ENCODE results near the gene TNFRSF6B.
A peak's percentile ranks its signal among the peaks of the same experiment; 100 is the strongest.

Gene TNFRSF6B

DNA sequence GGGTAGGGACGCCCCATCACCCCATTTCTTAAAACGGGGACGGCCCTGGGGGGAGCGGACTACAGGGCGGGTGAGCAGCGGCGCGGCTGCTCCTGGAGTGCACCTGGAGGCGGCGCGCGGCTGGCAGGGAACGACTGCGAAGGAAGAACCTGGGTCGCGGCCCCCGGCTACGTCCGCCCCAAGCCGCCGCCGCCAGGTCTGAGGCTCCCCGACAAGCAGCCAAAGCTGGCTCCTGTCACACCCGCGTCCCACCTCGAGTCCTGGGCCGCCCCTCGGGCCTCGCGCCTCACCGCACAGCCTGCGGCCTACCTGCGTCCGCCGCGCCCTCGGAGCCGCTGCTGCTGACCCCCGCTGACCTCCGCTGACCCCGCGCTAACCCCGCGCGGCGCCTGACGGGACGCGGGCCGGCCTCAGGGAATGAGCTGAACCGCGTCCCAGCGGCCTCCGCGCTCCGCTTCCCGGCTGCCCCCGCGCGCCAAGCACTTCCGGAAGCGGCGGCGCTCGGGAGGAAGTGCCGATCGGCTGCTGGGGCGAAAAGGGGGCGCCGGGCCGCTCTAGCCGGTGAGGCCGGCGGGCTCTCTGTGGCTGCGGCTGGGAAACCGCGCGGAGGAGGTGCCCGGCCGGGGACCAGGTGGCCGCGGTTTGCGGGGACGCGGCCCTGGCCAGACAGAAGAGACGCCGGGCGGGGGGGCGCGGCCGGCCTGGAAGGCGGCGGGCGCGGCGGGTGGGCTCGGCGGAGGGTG, 11.3 kb downstream of the TNFRSF6B start, which contains the start of the genes ARFRP1 and ZGPAT:
Gene ARFRP1, minus strand, starts transcription at position 419 of the 743 bp plus-strand sequence. CDS start 885 bp downstream, outside the sequence.
Gene ZGPAT, plus strand, starts transcription at position 482 of the 743 bp plus-strand sequence. CDS start 542 bp downstream, outside the sequence.
- ChIA-PET CTCF (interaction anchor here (0.6 kb wide), 1 partner anchor 31 kb away, joined by 3 read pairs; the partner anchor contains the start of gene SLC2A4RG), POLR2A (interaction anchor here (0.6 to 2.0 kb wide), 20 partner anchors 9 to 170 kb away, joined by 3 to 17 read pairs (median 4); partner anchors contain the start of genes HELZ2, LIME1, PTK6 and RTEL1)
- peak; percentile 91 for DNase-seq (ENCODE audit: extremely low spot score)
- TF ChIP-seq ELF4 (IDR thresholded peaks at IDR 0.05) = 0 out of 2 replicates have a peak, but pooled peaks have one; percentile 15
- 0 out of 2 replicates have a peak, but pooled peaks have one; percentile 60 for TF ChIP-seq HDGF (IDR thresholded peaks at IDR 0.05; ENCODE audit: borderline replicate concordance)
- 0 out of 2 replicates have a peak, but pooled peaks have one; percentile 1 for TF ChIP-seq ARNT (IDR thresholded peaks at IDR 0.05)
- no peak for TF ChIP-seq SUZ12 (IDR thresholded peaks at IDR 0.05)

DNA sequence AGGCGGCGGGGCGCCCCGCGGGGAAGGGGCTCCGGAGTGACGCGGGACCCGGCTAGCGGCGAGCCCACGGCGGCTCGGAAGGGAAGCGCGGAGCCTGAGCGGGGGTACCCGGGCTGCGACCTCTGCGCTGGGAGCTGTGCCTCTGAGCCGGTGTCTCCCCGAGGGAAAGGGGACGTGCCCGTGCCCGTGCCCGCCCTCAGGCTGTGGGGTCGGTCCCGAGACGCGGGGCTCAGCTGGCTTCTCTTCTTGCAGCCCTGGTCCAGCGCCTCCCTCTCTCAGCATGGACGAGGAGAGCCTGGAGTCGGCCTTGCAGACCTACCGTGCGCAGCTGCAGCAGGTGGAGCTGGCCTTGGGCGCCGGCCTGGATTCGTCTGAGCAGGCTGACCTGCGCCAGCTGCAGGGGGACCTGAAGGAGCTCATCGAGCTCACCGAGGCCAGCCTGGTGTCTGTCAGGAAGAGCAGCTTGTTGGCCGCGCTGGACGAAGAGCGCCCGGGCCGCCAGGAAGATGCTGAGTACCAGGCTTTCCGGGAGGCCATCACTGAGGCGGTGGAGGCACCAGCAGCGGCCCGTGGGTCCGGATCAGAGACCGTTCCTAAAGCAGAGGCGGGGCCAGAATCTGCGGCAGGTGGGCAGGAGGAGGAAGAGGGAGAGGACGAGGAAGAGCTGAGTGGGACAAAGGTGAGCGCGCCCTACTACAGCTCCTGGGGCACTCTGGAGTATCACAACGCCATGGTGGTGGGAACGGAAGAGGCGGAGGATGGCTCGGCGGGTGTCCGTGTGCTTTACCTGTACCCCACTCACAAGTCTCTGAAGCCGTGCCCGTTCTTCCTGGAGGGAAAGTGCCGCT, 12.1 kb downstream of the TNFRSF6B start:
- DNase-seq (ENCODE audit: extremely low spot score) = peak; percentile 22
- TF ChIP-seq TARDBP (IDR thresholded peaks at IDR 0.05) (no peak), NFRKB (IDR thresholded peaks at IDR 0.05) (no peak), L3MBTL2 (conservative IDR thresholded peaks at IDR 0.05) (no peak), ELF4 (IDR thresholded peaks at IDR 0.05) (no peak), FOXA1 (IDR thresholded peaks at IDR 0.05) (no peak), HDGF (IDR thresholded peaks at IDR 0.05; ENCODE audit: borderline replicate concordance) (no peak), LEF1 (IDR thresholded peaks at IDR 0.05; ENCODE audit: borderline replicate concordance) (no peak), BHLHE40 (IDR thresholded peaks at IDR 0.05; ENCODE audit: borderline replicate concordance) (no peak)
- POLR2A ChIA-PET = interaction anchor here (0.6 to 2.0 kb wide), 18 partner anchors 9 to 171 kb away, joined by 3 to 17 read pairs (median 4); partner anchors contain the start of genes HELZ2, LIME1, PTK6 and RTEL1
- CTCF ChIA-PET = interaction anchor here (0.6 kb wide), 1 partner anchor 31 kb away, joined by 3 read pairs; the partner anchor contains the start of gene SLC2A4RG

DNA sequence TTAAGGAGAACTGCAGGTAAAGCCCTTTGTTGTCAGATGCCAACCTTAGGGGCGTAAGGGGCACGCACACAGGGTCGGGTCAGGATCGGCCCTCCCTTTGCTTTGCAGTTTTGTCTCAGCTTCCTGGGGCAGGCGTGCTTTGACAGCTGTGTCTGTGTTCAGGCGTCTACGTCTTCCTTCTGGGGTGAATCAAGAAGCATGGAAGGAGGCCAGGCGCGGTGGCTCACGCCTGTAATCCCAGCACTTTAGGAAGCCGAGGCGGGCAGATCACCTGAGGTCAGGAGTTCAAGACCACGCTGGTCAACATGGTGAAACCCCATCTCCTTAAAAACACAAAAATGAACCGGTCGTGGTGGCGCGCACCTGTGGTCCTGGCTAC, 12.7 kb downstream of the TNFRSF6B start:
- DNase-seq (ENCODE audit: extremely low spot score) = peak; percentile 2
- ChIA-PET CTCF (no interaction called here), POLR2A (interaction anchor here (1.6 to 2.0 kb wide), 2 partner anchors 32 to 156 kb away, joined by 14 to 17 read pairs; partner anchors contain the start of gene TPD52L2)
- TF ChIP-seq L3MBTL2 (conservative IDR thresholded peaks at IDR 0.05) (no peak), FOXM1 (IDR thresholded peaks at IDR 0.05; ENCODE audit: borderline replicate concordance) (no peak), CTBP1 (IDR thresholded peaks at IDR 0.05; ENCODE audit: borderline replicate concordance) (no peak), TARDBP (IDR thresholded peaks at IDR 0.05) (no peak), FOXA1 (IDR thresholded peaks at IDR 0.05) (no peak), NFRKB (IDR thresholded peaks at IDR 0.05) (no peak), HDGF (IDR thresholded peaks at IDR 0.05; ENCODE audit: borderline replicate concordance) (no peak), ARNT (IDR thresholded peaks at IDR 0.05) (no peak), SP1 (IDR thresholded peaks at IDR 0.05) (no peak)

DNA sequence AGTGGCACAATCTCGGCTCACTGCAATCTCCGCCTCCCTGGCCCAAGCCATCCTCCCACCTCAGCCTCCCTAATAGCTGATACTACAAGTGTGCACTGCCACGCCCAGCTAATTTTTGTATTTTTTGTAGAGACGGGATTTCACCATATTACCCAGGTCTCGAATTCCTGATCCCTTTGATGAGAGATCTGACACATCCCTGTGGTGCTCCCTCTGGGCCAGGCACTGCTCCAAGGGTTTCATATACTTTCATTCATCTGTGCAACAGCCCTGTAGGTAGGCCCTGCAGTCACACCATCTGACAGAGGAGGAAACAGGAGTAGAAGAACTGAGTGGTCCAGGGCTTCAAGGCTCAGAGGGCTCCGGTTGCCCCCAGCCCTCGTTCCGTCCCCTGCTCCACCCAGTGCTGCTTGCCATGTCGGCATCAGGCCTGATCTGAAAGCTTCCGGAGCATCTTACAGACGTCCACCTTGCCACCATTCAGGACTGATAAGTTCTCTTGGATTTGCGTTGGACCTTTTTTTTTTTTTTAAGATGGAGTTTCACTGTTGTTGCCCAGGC, 14.7 kb downstream of the TNFRSF6B start:
- CTCF ChIA-PET = interaction anchor here (0.7 kb wide), 1 partner anchor 241 kb away, joined by 3 read pairs; no protein-coding TSS in a partner anchor
- POLR2A ChIA-PET = no interaction called here
- TF ChIP-seq LEF1 (IDR thresholded peaks at IDR 0.05; ENCODE audit: borderline replicate concordance) = no peak
- TF ChIP-seq ELF4 (IDR thresholded peaks at IDR 0.05) = no peak
- TF ChIP-seq BHLHE40 (IDR thresholded peaks at IDR 0.05; ENCODE audit: borderline replicate concordance) = no peak
- no peak for DNase-seq (ENCODE audit: extremely low spot score)

DNA sequence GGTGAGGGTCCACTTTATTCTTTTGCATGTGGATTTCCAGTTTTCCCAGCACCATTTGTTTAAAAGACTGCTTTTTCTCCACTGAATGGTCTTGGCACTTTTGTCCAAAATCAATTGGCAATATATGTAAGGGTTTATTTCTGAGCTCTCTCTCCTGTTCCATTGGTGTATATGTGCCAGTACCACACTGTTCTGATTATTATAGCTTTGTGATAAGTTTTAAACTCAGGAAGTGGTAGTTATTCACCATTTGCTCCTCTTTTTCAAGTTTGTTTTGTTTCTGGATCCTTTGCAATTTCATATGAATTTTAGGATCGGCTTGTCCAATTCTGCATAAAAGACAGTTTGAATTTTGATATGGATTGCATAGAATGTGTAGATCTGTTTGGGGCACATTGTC, 15.7 kb downstream of the TNFRSF6B start:
- ChIA-PET CTCF (no interaction called here), POLR2A (no interaction called here)
- no peak for DNase-seq (ENCODE audit: extremely low spot score)
- TF ChIP-seq BHLHE40 (IDR thresholded peaks at IDR 0.05; ENCODE audit: borderline replicate concordance) (no peak), L3MBTL2 (conservative IDR thresholded peaks at IDR 0.05) (no peak), LEF1 (IDR thresholded peaks at IDR 0.05; ENCODE audit: borderline replicate concordance) (no peak), SP1 (IDR thresholded peaks at IDR 0.05) (no peak), SUZ12 (IDR thresholded peaks at IDR 0.05) (no peak), FOXA1 (IDR thresholded peaks at IDR 0.05) (no peak), FOXM1 (IDR thresholded peaks at IDR 0.05; ENCODE audit: borderline replicate concordance) (no peak), CTBP1 (IDR thresholded peaks at IDR 0.05; ENCODE audit: borderline replicate concordance) (no peak), HDGF (IDR thresholded peaks at IDR 0.05; ENCODE audit: borderline replicate concordance) (no peak), ELF4 (IDR thresholded peaks at IDR 0.05) (no peak), ZNF384 (IDR thresholded peaks at IDR 0.05) (no peak), NFRKB (IDR thresholded peaks at IDR 0.05) (no peak), TARDBP (IDR thresholded peaks at IDR 0.05) (no peak), FOXK2 (IDR thresholded peaks at IDR 0.05) (no peak), ARNT (IDR thresholded peaks at IDR 0.05) (no peak)
- TF ChIP-seq, protein P1, sequence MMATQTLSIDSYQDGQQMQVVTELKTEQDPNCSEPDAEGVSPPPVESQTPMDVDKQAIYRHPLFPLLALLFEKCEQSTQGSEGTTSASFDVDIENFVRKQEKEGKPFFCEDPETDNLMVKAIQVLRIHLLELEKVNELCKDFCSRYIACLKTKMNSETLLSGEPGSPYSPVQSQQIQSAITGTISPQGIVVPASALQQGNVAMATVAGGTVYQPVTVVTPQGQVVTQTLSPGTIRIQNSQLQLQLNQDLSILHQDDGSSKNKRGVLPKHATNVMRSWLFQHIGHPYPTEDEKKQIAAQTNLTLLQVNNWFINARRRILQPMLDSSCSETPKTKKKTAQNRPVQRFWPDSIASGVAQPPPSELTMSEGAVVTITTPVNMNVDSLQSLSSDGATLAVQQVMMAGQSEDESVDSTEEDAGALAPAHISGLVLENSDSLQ (IDR thresholded peaks at IDR 0.05) = no peak

DNA sequence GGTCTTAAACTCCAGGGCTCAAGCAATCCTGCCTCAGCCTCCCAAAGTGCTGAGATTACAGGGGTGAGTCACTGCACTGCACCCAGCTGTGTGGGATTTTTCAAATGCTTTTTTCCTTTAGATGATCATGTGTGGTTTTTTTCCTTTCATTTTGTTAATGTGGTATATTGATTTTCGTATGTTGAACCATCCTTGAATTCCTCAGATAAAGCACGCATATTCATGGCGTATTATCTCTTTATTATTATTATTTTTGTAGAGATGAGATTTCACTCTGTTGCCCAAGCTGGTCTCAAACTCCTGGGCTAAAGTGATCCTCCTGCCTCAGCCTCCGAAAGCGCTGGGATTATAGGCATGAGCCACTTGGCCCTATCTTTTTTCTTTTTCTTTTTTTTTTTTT, 18.4 kb downstream of the TNFRSF6B start:
- DNase-seq (ENCODE audit: extremely low spot score) = no peak
- no peak for TF ChIP-seq LEF1 (IDR thresholded peaks at IDR 0.05; ENCODE audit: borderline replicate concordance)
- TF ChIP-seq FOXK2 (IDR thresholded peaks at IDR 0.05) = no peak
- TF ChIP-seq ZNF384 (IDR thresholded peaks at IDR 0.05) = no peak
- TF ChIP-seq ELF4 (IDR thresholded peaks at IDR 0.05) = no peak
- no peak for TF ChIP-seq BHLHE40 (IDR thresholded peaks at IDR 0.05; ENCODE audit: borderline replicate concordance)
- TF ChIP-seq ARNT (IDR thresholded peaks at IDR 0.05) = no peak
- no peak for TF ChIP-seq SUZ12 (IDR thresholded peaks at IDR 0.05)
- TF ChIP-seq, protein P1 (IDR thresholded peaks at IDR 0.05) = no peak
- no peak for TF ChIP-seq HDGF (IDR thresholded peaks at IDR 0.05; ENCODE audit: borderline replicate concordance)
- TF ChIP-seq SP1 (IDR thresholded peaks at IDR 0.05) = no peak
- no peak for TF ChIP-seq CTBP1 (IDR thresholded peaks at IDR 0.05; ENCODE audit: borderline replicate concordance)
- no peak for TF ChIP-seq FOXA1 (IDR thresholded peaks at IDR 0.05)
- TF ChIP-seq FOXM1 (IDR thresholded peaks at IDR 0.05; ENCODE audit: borderline replicate concordance) = no peak
- TF ChIP-seq L3MBTL2 (conservative IDR thresholded peaks at IDR 0.05) = no peak
- TF ChIP-seq TARDBP (IDR thresholded peaks at IDR 0.05) = no peak
- no peak for TF ChIP-seq NFRKB (IDR thresholded peaks at IDR 0.05)
- ChIA-PET CTCF (no interaction called here), POLR2A (no interaction called here)

All from HEK293T (cell line).